Left colon (tissue), 2 donors: Measurements from ENCODE around the gene KCNJ10. TPM values are rescaled to one million over a fixed set of nuclear protein-coding genes. Genes with fewer than 3 reads are reported as not detected.

ENCODE experiments used
- ATAC-seq: fragments of 200-7000 bp; cut with Tn5 transposase; one replicate; pipeline ENCODE4 v1.9.1; 2020; ENCODE audit warnings: mild to moderate bottlenecking, moderate library complexity
- DNase-seq, 2 donors: peaks; one replicate each; pipeline ENCODE4 v3.0.0-alpha.2; 2020
- intact Hi-C, 2 donors: fragments of 100-400 bp; cut with DNase I in 1 of 2; cut with micrococcal nuclease in 1 of 2; formaldehyde crosslinking; loops; one replicate each; pipeline versions ENCODE4 v1.11.2 to v1.14.0; 2022; cut with DNase I, micrococcal nuclease
- total RNA-seq, 2 donors: library from RNA; stranded (reverse); fragmentation: NEBNext Ultra II Directional; extraction: Animal tissue kit (Norgen Biotek cat#: 25700); gene quantifications; one replicate each; pipeline ENCODE4 v1.2.1, GENCODE V29; 2021
- donor health status: DM: no; HTN: no; CAD: no.
- donor health status: DM: yes; HTN: yes; CAD: no.

Gene KCNJ10
- total RNA-seq, 2 donors from 2014 or later, result 0.45 TPM; not detected in 1

- DNase-seq, result no peak
- intact Hi-C loops, result loop anchor here in 1 of 2 donors (10.0 kb wide), 2 partner anchors 113 to 153 kb away; no protein-coding TSS in a partner anchor
Measured at GRCh38 chr1:160101717-160102522, 32.0 kb upstream of the KCNJ10 start.

GRCh38 chr1:160101037-160101716, 31.2 kb upstream of the KCNJ10 start:
- intact Hi-C loops, result loop anchor here in 1 of 2 donors (10.0 kb wide), 2 partner anchors 114 to 154 kb away; no protein-coding TSS in a partner anchor
- peak; percentile 77 to 80 for DNase-seq
- peak; percentile 5 for ATAC-seq

More at GRCh38 chr1:160101717-160102522, 32.0 kb upstream of the KCNJ10 start:
- ATAC-seq, result no peak

- ATAC-seq, result no peak
- no peak for DNase-seq
- intact Hi-C loops, result loop anchor here in 1 of 2 donors (10.0 kb wide), 2 partner anchors 115 to 155 kb away; no protein-coding TSS in a partner anchor
Measured at GRCh38 chr1:160099716-160100375, 29.9 kb upstream of the KCNJ10 start.

GRCh38 chr1:160098852-160099561, 29.0 kb upstream of the KCNJ10 start:
- intact Hi-C loops, result no loop called here
- ATAC-seq (peak; percentile 74), DNase-seq (peak; percentile 98)

GRCh38 chr1:160097911-160098851, 28.2 kb upstream of the KCNJ10 start, which contains the start of gene IGSF8:
Gene IGSF8 (minus strand): TSS chr1:160098619. CDS start chr1:160098472, 147 bp downstream.
- DNase-seq, result peak; percentile 94 to 98
- peak; percentile 72 for ATAC-seq
- intact Hi-C loops, result no loop called here

- peak in 1 of 2 donors; percentile 37 for DNase-seq
- no peak for ATAC-seq
- intact Hi-C loops, result no loop called here
Measured at GRCh38 chr1:160097151-160097910, 27.4 kb upstream of the KCNJ10 start.

- ATAC-seq (no peak), DNase-seq (no peak)
- intact Hi-C loops, result no loop called here
Measured at GRCh38 chr1:160096274-160097116, 26.5 kb upstream of the KCNJ10 start.

GRCh38 chr1:160095382-160096105, 25.6 kb upstream of the KCNJ10 start:
- ATAC-seq, result no peak
- intact Hi-C loops, result no loop called here

GRCh38 chr1:160094806-160095205, 24.8 kb upstream of the KCNJ10 start:
- intact Hi-C loops, result no loop called here
- no peak for ATAC-seq
- peak in 1 of 2 donors; percentile 39 for DNase-seq

More at GRCh38 chr1:160095382-160096105, 25.6 kb upstream of the KCNJ10 start:
- DNase-seq, result no peak

- DNase-seq (no peak), ATAC-seq (no peak)
- intact Hi-C loops, result no loop called here
Measured at GRCh38 chr1:160094291-160094625, 24.3 kb upstream of the KCNJ10 start.

GRCh38 chr1:160093624-160094290, 23.8 kb upstream of the KCNJ10 start:
- ATAC-seq (peak; percentile 50), DNase-seq (no peak)
- intact Hi-C loops, result no loop called here

- no peak for ATAC-seq
- intact Hi-C loops, result no loop called here
- no peak for DNase-seq
Measured at GRCh38 chr1:160093069-160093395, 23.1 kb upstream of the KCNJ10 start.

GRCh38 chr1:160092366-160093068, 22.6 kb upstream of the KCNJ10 start:
- intact Hi-C loops, result no loop called here
- ATAC-seq (no peak), DNase-seq (no peak)

GRCh38 chr1:160091666-160092223, 21.8 kb upstream of the KCNJ10 start:
- intact Hi-C loops, result no loop called here
- no peak for ATAC-seq
- DNase-seq, result no peak
